ENCODE data around the gene LRIT3. TPM values are rescaled to one million over a fixed set of nuclear protein-coding genes. Genes with fewer than 3 reads are reported as not detected.
"Not testable (repeated sequence)": the region's sequence is repeated elsewhere in the genome, so short reads cannot be mapped to it uniquely, and the experiment has no call there.

LRIT3 gene
- total RNA-seq, 4 donors from 2014 or later, result 0.19 to 0.37 (median 0.28) TPM

DNA sequence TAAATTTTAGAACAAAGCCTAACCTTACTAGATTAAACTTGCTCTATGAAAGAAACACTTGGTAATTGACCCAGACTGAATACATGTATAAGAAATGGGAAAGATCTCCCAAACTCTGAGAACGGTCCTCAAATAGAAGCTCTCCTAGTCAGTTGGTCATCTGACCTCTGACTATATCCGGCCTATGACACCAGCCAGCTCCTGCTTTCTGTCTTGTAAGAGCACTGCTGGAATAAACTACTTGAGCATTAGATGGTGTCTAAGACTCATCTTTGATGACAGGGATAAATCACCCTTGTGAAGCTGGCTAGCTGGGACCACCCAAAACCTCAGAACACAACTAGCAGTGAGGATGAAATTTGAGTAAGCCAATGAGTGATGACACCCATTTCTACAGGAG is 24.2 kb downstream of the LRIT3 start:
- ATAC-seq (ENCODE audit: low FRiP score) (no peak), DNase-seq (ENCODE audit: low spot score) (no peak)
- TF ChIP-seq, protein P1, sequence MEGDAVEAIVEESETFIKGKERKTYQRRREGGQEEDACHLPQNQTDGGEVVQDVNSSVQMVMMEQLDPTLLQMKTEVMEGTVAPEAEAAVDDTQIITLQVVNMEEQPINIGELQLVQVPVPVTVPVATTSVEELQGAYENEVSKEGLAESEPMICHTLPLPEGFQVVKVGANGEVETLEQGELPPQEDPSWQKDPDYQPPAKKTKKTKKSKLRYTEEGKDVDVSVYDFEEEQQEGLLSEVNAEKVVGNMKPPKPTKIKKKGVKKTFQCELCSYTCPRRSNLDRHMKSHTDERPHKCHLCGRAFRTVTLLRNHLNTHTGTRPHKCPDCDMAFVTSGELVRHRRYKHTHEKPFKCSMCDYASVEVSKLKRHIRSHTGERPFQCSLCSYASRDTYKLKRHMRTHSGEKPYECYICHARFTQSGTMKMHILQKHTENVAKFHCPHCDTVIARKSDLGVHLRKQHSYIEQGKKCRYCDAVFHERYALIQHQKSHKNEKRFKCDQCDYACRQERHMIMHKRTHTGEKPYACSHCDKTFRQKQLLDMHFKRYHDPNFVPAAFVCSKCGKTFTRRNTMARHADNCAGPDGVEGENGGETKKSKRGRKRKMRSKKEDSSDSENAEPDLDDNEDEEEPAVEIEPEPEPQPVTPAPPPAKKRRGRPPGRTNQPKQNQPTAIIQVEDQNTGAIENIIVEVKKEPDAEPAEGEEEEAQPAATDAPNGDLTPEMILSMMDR (IDR thresholded peaks at IDR 0.05), result no peak

DNA sequence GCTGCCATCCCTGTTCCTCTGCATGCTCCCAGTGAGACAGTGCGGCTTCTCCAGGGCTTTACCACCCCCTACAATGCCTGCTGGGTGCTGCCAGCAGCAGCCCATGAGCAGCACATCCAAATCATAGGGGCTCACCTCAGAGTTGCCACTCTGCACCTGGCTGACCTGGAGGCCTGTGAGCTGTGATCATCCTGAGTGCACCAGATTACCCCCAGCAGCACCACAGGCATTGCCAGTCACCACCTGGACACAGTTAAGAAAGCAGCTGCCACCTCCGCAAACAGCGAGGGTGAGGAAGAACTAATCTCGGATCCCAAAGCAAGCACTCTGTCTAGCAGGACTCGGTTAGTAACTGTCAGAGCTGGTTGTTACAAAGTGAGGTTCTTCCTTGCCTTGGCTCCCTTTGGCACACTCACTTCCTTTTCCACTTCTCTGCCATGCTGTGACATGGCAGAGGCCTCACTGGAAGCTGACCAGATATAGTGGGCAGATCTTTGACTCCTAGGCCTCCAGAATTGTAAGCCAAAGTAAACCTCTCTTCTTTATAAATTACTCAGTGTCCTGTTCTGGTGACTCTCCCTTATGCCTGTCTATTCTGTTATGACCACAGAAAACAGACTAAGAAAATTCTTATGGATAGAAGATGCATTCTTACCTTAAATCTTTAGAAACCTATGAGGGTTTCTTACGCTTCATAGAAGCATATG is 25.2 kb downstream of the LRIT3 start:
- ATAC-seq (ENCODE audit: low FRiP score) (no peak), DNase-seq (ENCODE audit: low spot score) (no peak)
- TF ChIP-seq, protein P1 (IDR thresholded peaks at IDR 0.05), result no peak

DNA sequence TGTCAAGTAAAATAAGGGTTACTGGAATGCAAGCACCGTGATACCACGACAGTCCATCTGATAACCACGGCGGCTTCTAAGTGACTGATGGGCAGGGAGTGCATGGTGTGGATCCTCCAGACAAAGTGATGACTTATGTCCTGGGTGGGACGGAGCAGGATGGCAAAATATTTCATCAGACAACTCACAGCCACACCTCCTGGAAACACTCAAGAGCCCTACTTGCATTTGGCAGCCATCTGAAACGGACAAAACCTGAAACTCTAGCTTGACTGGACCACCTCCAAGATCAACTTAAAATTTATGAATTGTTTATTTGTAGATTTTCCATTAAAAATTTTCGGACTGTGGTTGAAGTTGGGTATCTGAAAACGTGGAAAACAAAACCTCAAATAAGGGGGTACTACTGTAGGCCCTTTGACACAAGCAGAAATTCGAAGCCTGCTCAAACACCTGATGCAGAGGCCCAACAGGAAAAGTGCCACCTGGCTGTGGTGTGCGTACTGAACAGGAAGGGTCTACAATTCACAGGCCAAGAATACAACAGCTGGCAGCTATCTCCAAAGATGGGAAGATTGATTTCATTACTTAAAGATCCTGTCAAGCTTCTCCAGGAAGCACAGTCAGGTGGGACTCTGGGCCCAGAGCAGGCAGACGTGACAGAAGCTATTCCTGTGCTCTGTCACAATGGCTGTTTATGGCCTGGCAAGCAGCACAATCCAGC is 26.0 kb downstream of the LRIT3 start:
- no peak for ATAC-seq (ENCODE audit: low FRiP score)
- TF ChIP-seq, protein P1 (IDR thresholded peaks at IDR 0.05), result no peak
- no peak for DNase-seq (ENCODE audit: low spot score)

DNA sequence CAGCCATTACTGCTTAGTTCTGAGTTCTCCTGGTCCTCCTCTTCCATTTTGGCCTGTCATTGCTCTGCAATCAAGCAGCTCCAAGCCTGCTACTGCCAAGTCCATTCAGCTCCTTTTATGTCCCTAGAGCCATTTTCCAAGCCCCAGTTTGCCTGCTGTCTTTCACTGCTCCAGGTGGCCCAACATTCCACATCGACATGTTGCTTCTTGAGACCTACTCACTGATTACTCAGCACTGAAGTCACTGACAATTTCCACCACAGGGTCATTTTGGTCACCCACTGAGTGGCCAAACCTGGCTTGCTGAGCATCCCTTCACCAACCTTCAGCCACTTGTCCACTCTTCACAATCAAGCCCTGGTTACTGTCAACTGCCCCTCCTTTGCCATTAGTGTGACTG is 27.2 kb downstream of the LRIT3 start:
- ATAC-seq (ENCODE audit: low FRiP score), result no peak
- TF ChIP-seq, protein P1 (IDR thresholded peaks at IDR 0.05), result no peak

DNA sequence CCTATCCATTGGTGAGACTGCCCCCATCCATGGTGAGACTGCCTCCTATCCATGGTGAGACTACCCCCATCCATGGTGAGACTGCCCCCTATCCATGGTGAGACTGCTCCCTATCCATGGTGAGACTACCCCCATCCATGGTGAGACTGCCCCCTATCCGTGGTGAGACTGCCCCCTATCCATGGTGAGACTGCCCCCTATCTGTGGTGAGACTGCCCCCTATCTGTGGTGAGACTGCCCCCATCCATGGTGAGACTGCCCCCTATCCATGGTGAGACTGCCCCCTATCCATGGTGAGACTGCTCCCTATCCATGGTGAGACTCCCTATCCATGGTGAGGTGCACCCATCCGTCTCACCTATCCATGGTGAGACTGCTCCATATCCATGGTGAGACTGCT is 27.6 kb downstream of the LRIT3 start:
- ATAC-seq (ENCODE audit: low FRiP score); DNase-seq (ENCODE audit: low spot score): not testable (repeated sequence)

More for the DNA sequence above, 27.2 kb downstream of the LRIT3 start:
- DNase-seq (ENCODE audit: low spot score), result no peak

DNA sequence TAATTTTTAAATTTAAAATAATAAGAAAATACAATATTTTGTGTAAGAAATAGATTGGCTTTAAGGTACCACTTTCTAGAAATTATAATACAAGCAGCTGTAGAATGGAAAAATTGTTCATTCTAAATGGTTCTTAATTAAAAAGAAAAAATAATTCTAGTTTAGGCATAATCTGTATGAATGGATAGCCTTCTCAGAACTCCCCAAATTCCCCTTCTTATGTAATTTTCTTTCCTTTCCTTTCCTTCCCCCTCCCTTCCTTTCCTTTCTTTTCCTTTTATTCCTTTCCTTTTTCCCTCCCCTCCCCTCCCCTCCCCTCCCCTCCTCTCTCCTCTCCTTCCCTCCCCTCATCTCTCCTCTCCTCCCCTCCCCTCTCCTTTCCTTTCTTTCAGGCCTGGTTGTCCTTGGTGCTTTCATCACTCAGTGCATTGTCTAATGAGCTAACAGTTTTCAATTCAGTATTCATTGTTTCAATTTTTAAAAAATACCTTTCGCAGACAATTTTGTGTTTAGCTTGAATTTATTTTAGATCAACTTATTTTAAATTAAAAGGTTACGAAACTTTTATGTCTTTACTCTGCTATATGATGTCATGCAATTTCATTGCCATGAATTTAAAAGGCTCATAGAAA is 28.8 kb downstream of the LRIT3 start:
- ATAC-seq (ENCODE audit: low FRiP score) (no peak), DNase-seq (ENCODE audit: low spot score) (no peak)
- TF ChIP-seq, protein P1 (IDR thresholded peaks at IDR 0.05), result no peak

DNA sequence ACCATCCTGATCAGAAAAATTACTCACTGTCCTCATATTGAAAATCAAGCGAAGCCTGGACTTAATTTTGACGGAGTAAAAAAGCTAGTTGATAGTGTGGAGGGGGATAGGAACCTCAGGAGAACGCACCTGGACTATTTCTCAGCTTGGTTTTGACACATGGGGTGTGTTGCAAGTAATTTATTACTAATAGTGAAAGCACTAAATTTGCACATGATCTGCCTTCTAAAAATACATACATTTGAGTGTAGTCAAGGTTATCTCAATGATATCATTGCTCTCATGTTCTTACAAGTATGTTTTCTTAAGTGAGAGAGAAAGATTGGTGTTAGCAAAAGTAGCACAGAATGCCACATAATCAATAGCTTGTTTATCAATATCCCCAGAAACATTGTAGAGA is 29.5 kb downstream of the LRIT3 start:
- ATAC-seq (ENCODE audit: low FRiP score), result no peak
- TF ChIP-seq, protein P1 (IDR thresholded peaks at IDR 0.05), result no peak
- DNase-seq (ENCODE audit: low spot score), result no peak
